RCC 7860 (cell line): ENCODE results near the gene NBEA.

Experiments used
- DNase-seq: peaks from one replicate; pipeline ENCODE4 v3.0.0-alpha.2; 2015; ENCODE audit warnings: low spot score
- FAIRE-seq: peaks from 2 replicates; lab custom pipeline; 2012; peaks lifted over from hg19 to GRCh38; lab: Jason Lieb, UNC

NBEA gene

GRCh38 chr13:35554972-35555623 lies 613.0 kb downstream of the NBEA start:
- no peak for DNase-seq
- no peak for FAIRE-seq

- DNase-seq (no peak), FAIRE-seq (no peak)
Observed at GRCh38 chr13:35557475-35557874, 615.4 kb downstream of the NBEA start.

GRCh38 chr13:35561540-35561939 lies 619.5 kb downstream of the NBEA start:
- no peak for DNase-seq
- FAIRE-seq: no peak

DNA sequence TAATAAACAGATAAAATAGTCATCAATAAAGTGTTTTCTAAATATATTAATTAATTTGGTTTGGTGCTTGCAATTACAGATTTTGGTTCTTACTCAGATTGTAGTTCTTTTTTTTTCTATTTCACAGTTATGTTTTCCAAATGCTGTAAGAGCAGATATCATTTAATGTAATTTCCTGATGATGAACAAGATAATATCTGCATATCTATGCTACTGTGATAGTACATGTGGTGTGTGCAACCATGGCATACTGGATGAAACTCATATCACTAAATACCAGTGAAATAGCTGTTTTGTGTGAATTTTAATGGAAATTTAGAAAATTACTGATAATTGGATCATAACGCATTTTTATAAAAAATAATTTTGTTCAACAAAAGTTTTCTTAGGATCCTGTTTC lies 623.2 kb downstream of the NBEA start:
- FAIRE-seq (no peak), DNase-seq (no peak)

DNA sequence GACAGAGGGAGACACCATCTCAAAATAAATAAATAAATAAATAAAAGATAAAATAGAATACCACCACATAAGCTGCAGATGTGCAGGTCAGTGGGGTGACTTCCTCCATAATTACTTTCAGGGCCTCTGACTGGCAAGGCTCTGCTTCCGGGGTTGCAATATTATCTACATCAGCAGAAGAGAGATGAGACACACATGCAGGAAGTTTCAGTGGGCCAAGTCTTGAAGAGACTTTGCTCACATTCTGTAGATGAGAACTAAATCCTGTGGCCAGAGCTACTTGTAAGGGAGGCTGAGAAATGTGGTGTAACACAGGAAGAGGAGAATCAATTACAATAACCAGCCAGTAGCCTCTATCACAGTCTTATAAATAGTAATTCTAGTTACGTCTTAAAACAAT lies 624.3 kb downstream of the NBEA start:
- DNase-seq (no peak), FAIRE-seq (no peak)

DNA sequence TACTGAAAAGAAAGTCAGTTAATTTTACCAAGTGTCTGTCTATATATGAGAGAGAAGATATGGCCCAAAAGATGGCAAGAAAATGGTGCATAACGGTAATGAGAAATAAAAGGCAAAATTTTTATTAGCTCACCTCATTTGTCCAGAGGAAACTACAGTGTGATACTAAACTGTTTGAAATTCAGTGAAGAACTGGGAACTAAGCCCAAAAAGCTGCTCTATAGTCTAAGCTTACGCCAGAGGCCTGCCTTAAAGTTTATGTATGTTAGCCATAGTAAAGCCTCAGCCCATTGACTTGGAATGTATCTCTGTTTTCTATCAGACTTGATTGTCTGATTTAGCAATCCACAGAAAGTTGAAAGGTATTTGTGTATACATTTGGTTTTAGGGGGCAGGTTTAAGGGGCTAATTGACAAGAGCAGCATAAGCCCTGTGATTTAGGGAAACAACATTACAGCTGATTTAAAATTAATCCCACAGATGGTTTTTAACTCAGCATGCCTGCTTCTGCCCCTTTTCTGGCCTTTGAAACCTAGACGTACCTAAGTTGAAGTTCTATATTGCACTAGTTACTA lies 625.4 kb downstream of the NBEA start:
- no peak for DNase-seq
- FAIRE-seq: no peak

GRCh38 chr13:35573639-35574038 lies 631.6 kb downstream of the NBEA start:
- DNase-seq (no peak), FAIRE-seq (no peak)

DNA sequence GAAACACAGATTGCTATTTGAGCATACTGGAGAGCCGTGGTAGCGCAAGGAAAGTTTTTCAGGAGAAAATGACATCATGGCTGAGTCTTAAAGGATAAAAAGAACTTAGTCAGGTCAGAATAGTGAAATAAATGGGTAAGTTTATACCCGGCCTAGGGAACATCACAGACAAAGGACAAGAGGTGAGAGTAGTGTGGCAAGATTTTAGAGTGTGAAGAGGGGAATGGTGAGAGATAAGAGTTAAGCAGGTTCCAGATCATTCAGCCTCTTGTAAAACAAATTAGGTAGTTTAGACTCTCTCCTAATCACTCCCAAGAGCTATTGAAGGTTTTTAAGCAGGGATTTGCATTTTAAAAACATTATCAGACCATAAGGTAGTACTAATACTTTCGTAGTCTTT lies 650.4 kb downstream of the NBEA start:
- FAIRE-seq: no peak
- no peak for DNase-seq

- no peak for DNase-seq
- no peak for FAIRE-seq
Observed at GRCh38 chr13:35593651-35594050, 651.6 kb downstream of the NBEA start.

- FAIRE-seq: no peak
Observed at GRCh38 chr13:35594096-35594495, 652.0 kb downstream of the NBEA start.

GRCh38 chr13:35595181-35595580 lies 653.1 kb downstream of the NBEA start:
- DNase-seq (no peak), FAIRE-seq (no peak)

More at GRCh38 chr13:35594096-35594495, 652.0 kb downstream of the NBEA start:
- DNase-seq: no peak

DNA sequence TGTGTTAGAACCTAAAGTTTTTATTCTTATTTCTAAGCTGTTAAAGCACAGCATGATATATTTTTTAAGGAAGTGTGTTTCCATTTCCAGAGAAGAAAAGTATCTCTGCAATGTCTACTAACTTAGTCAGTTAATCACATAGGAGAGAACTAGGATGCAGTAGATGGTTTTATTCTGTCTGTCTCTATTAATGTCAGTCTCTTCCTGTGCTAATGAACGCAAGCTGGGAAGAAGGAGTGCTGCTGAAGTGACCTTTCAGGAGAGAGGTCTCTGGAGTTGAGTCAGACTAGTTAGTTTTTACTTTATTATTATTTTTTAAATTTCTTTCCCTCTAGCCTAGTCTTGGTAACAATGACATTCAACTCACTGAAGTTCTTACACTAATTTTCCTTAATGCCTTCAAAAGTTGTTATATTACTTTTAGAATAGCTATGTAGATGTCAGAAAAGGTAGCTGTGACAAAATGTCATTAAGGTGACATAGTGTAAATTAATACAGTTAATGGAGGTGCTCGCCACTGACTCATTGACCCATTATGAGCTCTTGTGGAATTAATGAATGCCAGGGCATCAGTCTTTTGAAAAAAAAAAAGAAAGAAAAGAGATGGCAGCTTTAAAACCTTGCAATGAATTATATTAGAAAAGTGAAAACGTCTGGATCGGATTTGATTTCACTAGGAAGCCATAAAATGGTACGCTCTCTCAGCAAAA lies 654.4 kb downstream of the NBEA start:
- no peak for FAIRE-seq
- no peak for DNase-seq

DNA sequence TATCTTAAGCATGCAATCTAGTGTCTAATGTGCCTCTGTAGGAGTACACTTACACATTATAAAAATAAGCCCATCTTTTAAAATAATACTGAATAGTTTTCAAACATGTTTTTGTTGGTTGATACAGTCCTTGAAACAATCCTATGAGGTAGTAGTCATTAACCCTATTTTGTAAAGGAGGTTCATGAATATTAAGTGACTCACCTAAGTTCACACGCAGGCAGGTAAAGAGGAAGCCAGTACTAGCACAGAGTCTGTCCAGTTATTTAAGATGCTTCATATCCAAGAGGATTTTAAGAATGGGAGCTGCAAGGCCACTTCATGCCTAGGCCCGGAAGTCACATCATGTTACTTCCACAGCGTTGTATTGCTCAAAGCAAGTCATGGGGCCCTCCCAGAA lies 655.4 kb downstream of the NBEA start:
- no peak for FAIRE-seq
- no peak for DNase-seq

- DNase-seq: no peak
- FAIRE-seq: no peak
Observed at GRCh38 chr13:35598233-35598632, 656.2 kb downstream of the NBEA start.

DNA sequence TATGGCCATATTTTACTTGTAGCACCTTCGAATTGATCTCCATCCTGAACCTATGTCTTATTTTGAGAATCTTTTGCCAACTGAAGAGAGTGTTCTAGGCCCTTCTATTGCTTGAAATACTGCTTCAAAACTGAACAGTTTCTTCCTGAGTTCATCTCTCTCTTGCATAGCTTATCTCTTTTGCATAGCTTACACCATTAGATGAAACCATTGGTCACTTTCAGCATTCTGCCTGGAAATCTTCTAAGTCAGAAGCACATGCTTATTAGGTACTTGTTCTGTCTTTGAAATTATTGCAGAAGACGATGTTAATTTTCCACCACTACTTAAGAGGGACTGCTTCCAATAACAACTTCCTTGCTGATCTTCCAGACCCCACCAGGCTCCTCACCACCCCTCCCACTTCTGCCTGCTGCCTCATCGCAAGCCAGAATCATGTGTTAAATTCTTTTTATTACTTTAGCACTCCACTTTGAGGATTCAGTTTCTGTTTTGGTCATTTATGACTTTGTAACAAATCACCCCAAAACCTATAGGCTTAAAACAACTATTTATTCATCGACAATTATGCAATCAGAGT lies 656.8 kb downstream of the NBEA start:
- DNase-seq (no peak), FAIRE-seq (no peak)

DNA sequence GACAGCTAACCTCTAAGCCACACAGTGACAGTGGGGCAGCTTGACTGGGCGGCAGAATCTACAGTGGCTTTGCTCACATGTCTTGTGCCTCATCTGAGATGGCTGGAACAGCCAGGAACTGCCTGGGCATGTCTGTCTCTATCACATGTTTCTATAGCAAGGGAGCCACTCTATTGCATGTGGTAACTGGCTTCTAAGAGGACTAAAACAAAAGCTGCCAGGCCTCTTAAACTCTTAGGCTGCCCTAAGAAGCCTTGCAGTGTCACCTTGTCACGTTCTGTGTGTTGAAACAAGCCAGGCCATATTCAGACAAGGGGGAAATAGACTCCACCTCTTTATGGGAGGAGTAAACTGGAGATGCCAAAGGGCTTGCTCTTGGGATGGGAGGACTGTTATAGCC lies 657.3 kb downstream of the NBEA start:
- no peak for DNase-seq
- no peak for FAIRE-seq

DNA sequence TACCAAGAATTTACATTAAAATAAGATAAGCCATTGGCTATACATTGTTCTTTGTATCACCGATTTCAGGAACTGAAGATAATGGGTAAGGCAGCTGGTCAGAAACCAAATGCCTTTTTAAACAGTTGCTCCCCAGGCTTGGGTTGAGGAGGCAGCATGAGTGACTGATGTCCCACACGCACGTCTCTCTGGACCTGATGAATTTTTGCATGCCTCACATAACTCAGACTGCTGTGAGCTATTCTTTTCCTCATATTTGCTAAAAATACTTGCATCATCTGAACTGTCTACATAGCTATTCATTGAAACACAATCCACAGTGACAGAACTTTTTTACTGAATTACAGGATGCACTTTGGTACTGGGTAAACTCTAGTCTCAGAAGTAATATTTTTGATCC lies 658.1 kb downstream of the NBEA start:
- FAIRE-seq: no peak
- no peak for DNase-seq

- FAIRE-seq (no peak), DNase-seq (no peak)
Observed at GRCh38 chr13:35603593-35604285, 661.7 kb downstream of the NBEA start.

- FAIRE-seq: no peak
- DNase-seq: no peak
Observed at GRCh38 chr13:35614666-35615065, 672.6 kb downstream of the NBEA start.

- FAIRE-seq: no peak
- no peak for DNase-seq
Observed at GRCh38 chr13:35617420-35617819, 675.4 kb downstream of the NBEA start.

DNA sequence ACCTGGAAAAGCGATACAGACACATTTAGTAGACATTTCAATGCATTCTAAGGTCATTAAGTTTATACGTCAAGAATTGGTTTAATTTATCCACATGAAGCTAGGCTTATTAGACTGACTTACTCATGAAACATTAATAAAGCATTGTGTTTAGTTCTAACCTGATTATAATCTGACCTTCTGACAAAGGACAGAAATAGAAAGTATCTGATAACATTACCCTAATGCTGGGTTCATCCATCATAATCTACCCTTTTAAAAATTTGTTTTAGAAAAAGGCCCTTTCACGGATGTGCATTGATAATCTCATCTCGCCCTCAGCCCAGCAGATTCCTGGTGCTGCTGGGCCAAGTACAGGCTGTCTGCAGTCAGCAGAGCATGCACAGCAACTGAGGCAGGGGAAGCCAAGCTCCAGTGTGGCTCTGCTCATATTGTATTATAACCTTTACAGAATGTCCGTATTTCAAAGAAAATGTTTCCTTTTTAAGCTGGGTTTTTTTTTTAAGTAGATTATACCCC lies 676.6 kb downstream of the NBEA start:
- DNase-seq: no peak
- no peak for FAIRE-seq
